ENCODE results near the gene BABAM1.

The BABAM1 gene

GRCh38 chr19:17303940-17304267, 36.7 kb downstream of the BABAM1 start:
- DNase-seq (ENCODE audit: low spot score), result no peak

DNA sequence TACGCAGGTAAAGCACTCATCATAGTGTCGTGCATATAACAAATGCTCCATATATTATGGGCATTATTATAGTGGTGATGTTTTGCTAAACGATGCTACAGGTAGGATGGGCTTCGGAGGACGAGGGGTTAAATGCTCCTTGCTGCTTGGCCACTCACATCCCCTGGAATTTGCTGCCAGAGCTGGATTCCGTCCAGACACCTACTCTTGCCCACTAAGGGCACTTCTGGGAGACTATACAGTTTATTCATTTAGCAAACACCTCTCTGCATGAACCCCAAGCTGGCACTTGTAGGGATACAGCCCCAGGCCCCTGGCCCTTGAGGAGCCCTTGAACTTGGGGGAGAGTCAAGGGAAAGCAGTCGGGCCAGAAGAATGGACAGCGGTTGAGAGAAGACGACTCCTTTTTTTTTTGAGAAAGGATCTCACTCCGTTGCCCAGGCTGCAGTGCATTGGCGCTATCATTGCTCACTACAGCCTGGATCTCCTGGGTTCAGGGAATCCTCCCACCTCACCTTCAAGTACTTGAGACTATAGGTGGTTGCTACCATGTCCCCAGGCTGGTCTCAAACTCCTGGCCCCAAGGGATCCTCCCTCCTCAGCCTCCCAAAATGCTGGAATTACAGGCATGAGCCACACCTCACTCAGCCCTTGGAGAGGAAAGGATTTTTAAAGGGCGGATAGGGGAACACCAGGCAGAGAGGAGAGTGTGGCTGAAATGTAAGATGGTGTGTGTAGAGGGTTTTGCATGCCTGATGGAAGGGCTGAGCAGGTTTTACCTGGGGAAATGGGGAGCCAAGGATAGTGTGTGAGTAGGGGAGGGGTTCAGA, 37.4 kb downstream of the BABAM1 start:
- no peak for DNase-seq (ENCODE audit: low spot score)

- no peak for DNase-seq (ENCODE audit: low spot score)
These were observed 37.9 kb downstream of the BABAM1 start for GRCh38 chr19:17305216-17305516.

GRCh38 chr19:17305517-17306284, 38.5 kb downstream of the BABAM1 start, which contains the start of gene MRPL34:
Gene MRPL34, plus strand, starts transcription at chr19:17305872. Its CDS starts 21 bp downstream, at chr19:17305893.
- DNase-seq (ENCODE audit: low spot score), result peak; percentile 97

GRCh38 chr19:17306285-17306714, 39.1 kb downstream of the BABAM1 start:
- DNase-seq (ENCODE audit: low spot score), result no peak

DNA sequence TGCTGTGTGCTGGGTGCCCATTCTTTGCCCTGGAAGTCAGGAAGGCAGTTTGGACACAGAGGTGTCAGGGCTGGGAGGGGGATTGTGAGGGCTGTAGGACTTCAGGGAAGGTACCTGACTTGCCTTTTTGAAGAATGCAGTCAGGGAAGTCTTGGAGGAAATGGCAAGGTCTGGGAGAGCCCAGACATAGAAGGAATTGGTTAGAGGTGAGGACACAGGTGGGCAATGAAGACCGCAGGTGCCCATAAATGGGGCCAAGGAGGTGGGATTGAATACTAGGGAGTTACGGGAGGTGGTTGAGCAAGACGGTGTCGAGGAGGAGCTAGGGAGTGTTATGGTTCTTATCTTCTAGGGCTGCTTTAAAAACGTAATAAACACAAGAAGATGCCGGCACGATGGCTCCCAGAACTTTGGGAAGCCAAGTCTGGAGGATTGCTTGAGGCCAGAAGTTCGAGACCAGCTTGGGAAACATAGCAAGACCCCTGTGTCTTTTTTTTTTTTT, 40.7 kb downstream of the BABAM1 start:
- no peak for DNase-seq (ENCODE audit: low spot score)

- peak; percentile 99 for DNase-seq (ENCODE audit: low spot score)
These were observed 42.1 kb downstream of the BABAM1 start, which contains the start of gene DDA1 for GRCh38 chr19:17309198-17309964. Gene DDA1, plus strand, starts transcription at chr19:17309563. Its CDS starts 92 bp downstream, at chr19:17309655.

DNA sequence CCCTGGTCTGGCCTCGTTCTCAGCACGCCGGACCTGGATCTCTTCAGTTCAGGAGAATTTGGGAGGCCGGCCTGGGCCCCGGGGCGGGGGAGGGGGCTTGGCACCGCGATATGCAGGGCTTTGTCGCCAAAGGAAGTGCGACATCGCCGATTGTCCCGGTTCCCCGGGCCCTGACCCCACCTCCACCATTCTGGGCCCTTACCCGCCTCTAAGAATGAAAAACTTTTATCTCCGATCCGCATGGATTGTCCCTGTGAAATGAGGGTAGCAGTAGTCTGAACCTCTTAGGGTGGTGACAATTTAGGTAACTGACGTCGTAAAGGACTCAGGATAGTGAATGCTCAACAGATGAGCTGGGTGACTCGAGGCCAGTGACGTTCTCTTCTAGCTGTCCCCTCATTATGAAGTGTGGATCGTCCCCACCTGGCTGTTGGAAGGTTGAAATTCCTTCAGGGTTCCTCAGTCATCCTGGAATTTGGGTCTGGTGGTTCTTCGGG, 42.8 kb downstream of the BABAM1 start:
- no peak for DNase-seq (ENCODE audit: low spot score)

GRCh38 chr19:17311455-17312188, 44.4 kb downstream of the BABAM1 start:
- DNase-seq (ENCODE audit: low spot score), result no peak

DNA sequence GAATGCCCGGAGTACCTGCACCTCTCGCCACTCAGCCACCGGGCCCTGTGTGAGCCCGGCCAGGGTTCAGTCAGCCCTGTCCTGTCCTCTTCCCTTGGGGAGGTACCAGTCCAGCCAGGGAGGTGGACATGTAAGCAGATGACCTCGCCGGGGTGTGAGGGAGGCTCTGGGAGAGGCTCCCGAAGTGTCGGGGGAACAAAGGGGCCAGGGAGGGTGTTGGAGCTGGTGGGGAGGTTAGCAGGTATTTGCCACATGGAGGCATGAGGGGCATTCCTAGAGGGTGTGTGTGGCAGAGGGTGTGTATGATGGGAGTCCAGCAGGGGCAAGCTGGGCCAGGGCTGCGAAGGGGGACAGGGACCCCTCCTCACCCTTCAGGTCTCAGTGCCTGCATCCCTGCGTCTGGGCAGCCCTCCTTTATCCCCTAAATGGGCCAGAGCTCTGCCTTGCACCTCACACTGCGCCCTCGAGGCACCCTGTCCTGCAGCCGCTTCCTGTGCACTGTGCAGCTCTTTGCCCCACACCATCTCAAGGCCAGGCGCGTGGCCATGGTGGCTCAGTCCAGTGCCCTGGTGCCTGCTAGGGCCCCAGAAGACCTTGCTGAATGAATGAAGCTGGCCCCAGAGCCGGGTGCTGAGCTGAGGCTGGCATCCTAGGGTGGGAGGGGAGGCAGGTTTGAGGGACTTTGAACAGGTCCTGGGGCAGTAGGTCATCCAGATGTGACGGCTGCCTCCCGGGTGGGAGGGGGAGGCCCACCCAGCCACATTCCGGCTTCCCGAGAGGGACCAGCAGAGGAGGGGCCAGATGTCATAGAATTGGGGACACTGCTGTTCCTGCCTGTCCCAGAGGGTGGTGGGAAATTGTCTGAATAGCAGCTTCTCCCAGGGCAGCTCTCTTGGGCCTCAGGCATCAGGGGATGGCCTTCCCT, 45.2 kb downstream of the BABAM1 start:
- no peak for DNase-seq (ENCODE audit: low spot score)

- DNase-seq (ENCODE audit: low spot score), result no peak
These were observed 46.9 kb downstream of the BABAM1 start for GRCh38 chr19:17314007-17314593.

DNA sequence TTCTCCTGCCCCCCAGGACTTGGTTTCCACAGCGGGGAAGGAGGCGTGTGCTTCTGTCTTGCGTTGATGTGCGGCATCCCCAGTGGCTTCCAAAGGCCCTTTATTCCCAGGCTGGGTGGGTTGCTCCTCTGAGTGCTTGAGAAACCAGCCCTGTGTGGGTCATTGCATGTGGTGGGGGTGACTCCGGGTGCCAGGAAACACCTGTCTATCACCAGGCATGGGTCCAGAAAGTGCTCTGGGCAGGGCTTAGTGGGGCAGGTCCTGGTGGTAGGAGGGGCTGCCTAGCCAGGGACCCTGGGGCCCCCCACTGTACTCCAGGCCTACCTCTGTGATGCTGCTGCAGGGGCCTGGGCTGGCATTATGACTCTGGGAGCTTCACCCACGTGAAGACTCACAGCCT, 51.7 kb downstream of the BABAM1 start:
- DNase-seq (ENCODE audit: low spot score), result no peak

DNA sequence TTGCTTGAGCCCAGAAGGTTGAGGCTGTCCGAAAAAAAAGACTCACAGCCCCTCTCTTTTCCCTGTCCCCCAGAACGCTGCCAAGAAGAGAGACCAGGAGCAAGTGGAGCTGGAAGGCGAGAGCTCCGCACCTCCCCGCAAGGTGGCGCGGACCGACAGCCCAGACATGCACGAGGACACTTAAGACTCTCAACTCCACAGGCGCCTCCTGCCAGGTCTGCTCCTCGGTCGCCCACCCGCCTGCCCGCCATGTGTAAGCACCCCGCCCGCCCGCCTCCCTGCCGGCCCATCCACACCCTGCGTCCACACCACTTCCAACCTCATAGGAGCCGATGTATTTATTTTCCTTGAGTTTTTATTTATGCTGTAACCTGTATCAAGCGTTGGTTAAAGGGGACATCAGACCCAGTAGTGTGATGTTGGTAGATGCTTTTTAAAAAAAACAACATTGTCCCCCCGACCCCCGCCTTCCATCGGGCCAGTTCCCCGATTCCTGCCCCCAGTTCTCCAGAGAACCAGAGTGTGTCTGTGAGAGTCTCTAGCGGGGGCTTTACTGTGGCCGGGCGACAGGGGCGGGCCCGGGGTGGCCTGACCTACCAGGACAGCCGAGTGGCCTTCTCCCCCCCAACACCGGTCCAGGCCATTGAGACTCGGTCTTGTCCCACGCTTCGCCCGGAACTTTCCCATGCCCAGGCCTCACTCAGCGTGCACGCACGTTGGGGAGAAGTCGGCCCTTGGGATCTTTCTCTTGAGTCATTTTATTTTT, 52.4 kb downstream of the BABAM1 start:
- no peak for DNase-seq (ENCODE audit: low spot score)

DNA sequence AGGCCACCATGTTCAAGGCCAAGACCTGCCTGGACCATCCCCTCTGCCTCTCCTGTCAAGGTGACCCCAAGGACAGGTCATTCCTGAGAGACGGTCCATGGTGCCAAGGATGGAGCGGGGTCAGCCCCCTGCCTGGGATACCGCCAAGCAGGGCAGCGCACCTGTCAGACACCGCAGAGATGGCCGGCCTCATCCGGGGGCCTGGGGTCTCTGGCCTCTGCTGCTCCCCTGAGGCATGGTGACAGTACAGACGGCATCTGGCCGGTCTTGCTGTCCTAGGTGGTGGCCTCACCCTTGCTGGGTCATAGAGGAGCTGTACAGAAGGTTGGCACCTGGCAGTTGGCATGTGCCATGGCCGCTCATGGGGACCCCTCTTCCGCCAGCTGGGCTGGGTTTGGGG, 53.2 kb downstream of the BABAM1 start:
- no peak for DNase-seq (ENCODE audit: low spot score)

- no peak for DNase-seq (ENCODE audit: low spot score)
These were observed 54.6 kb downstream of the BABAM1 start for GRCh38 chr19:17321655-17322489.

DNA sequence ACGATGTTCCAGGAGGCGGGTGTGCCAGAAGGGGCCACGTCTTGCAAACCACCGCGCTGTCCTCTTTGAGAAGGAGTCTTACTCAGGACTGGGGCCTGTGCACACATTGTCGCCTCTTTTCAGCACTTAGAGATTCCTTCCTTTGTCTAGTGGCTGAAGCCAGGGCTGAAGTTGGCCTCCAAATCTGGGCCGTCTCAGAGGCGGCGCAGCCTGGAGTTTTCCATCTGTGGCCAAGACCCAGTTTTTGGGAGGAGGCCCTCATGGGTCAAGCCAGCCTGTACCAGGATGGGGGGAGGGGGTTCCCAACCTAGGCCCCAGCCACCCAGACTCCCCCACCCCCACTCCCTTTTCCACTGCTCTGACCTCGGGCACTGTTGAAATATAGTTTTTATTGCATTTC, 55.6 kb downstream of the BABAM1 start:
- no peak for DNase-seq (ENCODE audit: low spot score)

- no peak for DNase-seq (ENCODE audit: low spot score)
These were observed 56.2 kb downstream of the BABAM1 start for GRCh38 chr19:17323300-17323963.

- no peak for DNase-seq (ENCODE audit: low spot score)
These were observed 56.7 kb downstream of the BABAM1 start for GRCh38 chr19:17323964-17324332.

Measured in putamen (tissue), 1 donor.